Mesendoderm (in vitro differentiated cells): Measurements from ENCODE around the gene FZD4.

Source experiments
- DNase-seq: peaks from one replicate; pipeline ENCODE4 v3.0.0; 2013
- H2AK5ac ChIP-seq: 2 replicates; pipeline ENCODE4 v1.6.1; 2013; ENCODE audit warnings: low read length, inconsistent platforms
- H2BK120ac ChIP-seq: 2 replicates; pipeline ENCODE4 v1.6.1; 2013; ENCODE audit warnings: low read depth, mild to moderate bottlenecking, low read length, moderate library complexity, mixed read lengths
- H2BK15ac ChIP-seq: replicated peaks from 2 replicates; pipeline ENCODE4 v1.6.1; 2013; ENCODE audit warnings: low read depth, mild to moderate bottlenecking, moderate library complexity
- H2BK5ac ChIP-seq: 2 replicates; pipeline ENCODE4 v1.6.1; 2013; ENCODE audit warnings: low read length, inconsistent platforms
- H3K18ac ChIP-seq: 2 replicates; pipeline ENCODE4 v1.6.1; 2013; ENCODE audit warnings: mild to moderate bottlenecking, low read length, mixed read lengths
- H3K23ac ChIP-seq: one replicate; pipeline ENCODE4 v1.6.1; 2013; ENCODE audit warnings: low read length
- H3K27ac ChIP-seq: 2 replicates; pipeline ENCODE4 v1.5.1; 2013; ENCODE audit warnings: low read depth, mild to moderate bottlenecking, inconsistent platforms, low read length, moderate library complexity
- H3K27me3 ChIP-seq: 2 replicates; pipeline ENCODE4 v1.6.1; 2013; ENCODE audit warnings: low read length, control low read depth, mild to moderate bottlenecking, inconsistent platforms; ENCODE audit not compliant: insufficient read depth, poor library complexity
- H3K36me3 ChIP-seq: 2 replicates; pipeline ENCODE4 v1.6.1; 2013; ENCODE audit warnings: low read length, inconsistent platforms; ENCODE audit not compliant: control insufficient read depth, insufficient read depth
- H3K4ac ChIP-seq: one replicate; pipeline ENCODE4 v1.6.1; 2013; ENCODE audit warnings: low read depth, mild to moderate bottlenecking, low read length, moderate library complexity
- H3K4me1 ChIP-seq: 2 replicates; pipeline ENCODE4 v1.6.1; 2013; ENCODE audit warnings: low read depth, low read length, inconsistent platforms; ENCODE audit not compliant: control insufficient read depth
- H3K4me2 ChIP-seq: 2 replicates; pipeline ENCODE4 v1.6.1; 2013; ENCODE audit warnings: low read length
- H3K4me3 ChIP-seq: 2 replicates; pipeline ENCODE4 v1.5.1; 2013; ENCODE audit warnings: mild to moderate bottlenecking, low read length
- H3K56ac ChIP-seq: one replicate; pipeline ENCODE4 v1.6.1; 2013; ENCODE audit warnings: low read length
- H3K79me1 ChIP-seq: 2 replicates; pipeline ENCODE4 v1.6.1; 2013; ENCODE audit warnings: low read length, inconsistent platforms
- H3K79me2 ChIP-seq: 2 replicates; pipeline ENCODE4 v1.6.1; 2013; ENCODE audit warnings: mild to moderate bottlenecking, low read length; ENCODE audit not compliant: control insufficient read depth, insufficient read depth
- H3K9ac ChIP-seq: 2 replicates; pipeline ENCODE4 v1.6.1; 2013; ENCODE audit warnings: low read length, inconsistent platforms
- H4K5ac ChIP-seq: one replicate; pipeline ENCODE4 v1.6.1; 2013; ENCODE audit warnings: low read length
- H4K8ac ChIP-seq: one replicate; pipeline ENCODE4 v1.6.1; 2013; ENCODE audit warnings: low read depth, mild to moderate bottlenecking, control low read depth, low read length, moderate library complexity
- WGBS: extraction: QIAGEN DNeasy Blood & Tissue Kit; methylation state at CpG from one replicate; pipeline ENCODE4 v1.1.7; 2013; ENCODE audit warnings: low lambda C conversion rate, missing lambda C conversion rate; ENCODE audit not compliant: insufficient coverage; ENCODE audit errors: extremely low coverage; 5-methylcytosine and 5-hydroxymethylcytosine counted together

FZD4 gene

GRCh38 chr11:86934582-86934900, 20.7 kb downstream of the FZD4 start:
- DNase-seq, result peak; percentile 61
- no peak overlapping the region for H4K8ac ChIP-seq
- H2AK5ac ChIP-seq, result no peak overlapping the region
- H2BK15ac ChIP-seq, result no peak overlapping the region
- H2BK120ac ChIP-seq, result no peak overlapping the region
- no peak overlapping the region for H4K5ac ChIP-seq
- no peaks in the 10 kb centered on the region for H3K27me3 ChIP-seq
- H3K27ac ChIP-seq, result no peak overlapping the region
- H3K9ac ChIP-seq, result no peak overlapping the region
- peaks cover 2% of the 10 kb centered on the region for H3K4me1 ChIP-seq
- H3K36me3 ChIP-seq, result no peaks in the 10 kb centered on the region
- H3K23ac ChIP-seq, result no peak overlapping the region
- H3K4ac ChIP-seq, result no peak overlapping the region
- no peaks in the 10 kb centered on the region for H3K79me2 ChIP-seq
- H3K4me2 ChIP-seq, result no peak overlapping the region
- H3K56ac ChIP-seq, result no peak overlapping the region
- H3K4me3 ChIP-seq, result no peak overlapping the region
- no peak overlapping the region for H3K18ac ChIP-seq
- no peak overlapping the region for H2BK5ac ChIP-seq
- H3K79me1 ChIP-seq, result no peaks in the 10 kb centered on the region

- Histone ChIP-seq H3K4me1 (peaks cover 2% of the 10 kb centered on the region), H3K27ac (no peak overlapping the region), H4K5ac (no peak overlapping the region)
These were observed 21.2 kb downstream of the FZD4 start for GRCh38 chr11:86933891-86934581.

GRCh38 chr11:86932924-86933875, 22.0 kb downstream of the FZD4 start:
- Histone ChIP-seq H3K79me1 (no peaks in the 10 kb centered on the region), H3K4me3 (no peak overlapping the region), H3K27me3 (no peaks in the 10 kb centered on the region), H3K4me2 (no peak overlapping the region), H3K4ac (no peak overlapping the region), H4K8ac (no peak overlapping the region), H3K36me3 (no peaks in the 10 kb centered on the region), H3K9ac (no peak overlapping the region), H3K56ac (no peak overlapping the region), H2BK120ac (no peak overlapping the region), H2BK5ac (no peak overlapping the region), H3K4me1 (peaks cover 2% of the 10 kb centered on the region), H2AK5ac (no peak overlapping the region), H2BK15ac (no peak overlapping the region), H4K5ac (no peak overlapping the region), H3K79me2 (no peaks in the 10 kb centered on the region), H3K27ac (no peak overlapping the region), H3K23ac (no peak overlapping the region), H3K18ac (no peak overlapping the region)
- no CpG with 5 or more reads among the region's 11 CpGs for WGBS
- no peak for DNase-seq

More at GRCh38 chr11:86933891-86934581, 21.2 kb downstream of the FZD4 start:
- H2BK120ac ChIP-seq, result no peak overlapping the region
- H2AK5ac ChIP-seq, result no peak overlapping the region
- H3K27me3 ChIP-seq, result no peaks in the 10 kb centered on the region
- no peaks in the 10 kb centered on the region for H3K36me3 ChIP-seq
- no peak overlapping the region for H3K4me2 ChIP-seq
- no peak for DNase-seq
- H4K8ac ChIP-seq, result no peak overlapping the region
- no peaks in the 10 kb centered on the region for H3K79me1 ChIP-seq
- no peak overlapping the region for H3K18ac ChIP-seq
- no peak overlapping the region for H3K9ac ChIP-seq
- H3K23ac ChIP-seq, result no peak overlapping the region
- no peak overlapping the region for H3K56ac ChIP-seq
- H3K4ac ChIP-seq, result no peak overlapping the region
- H3K79me2 ChIP-seq, result no peaks in the 10 kb centered on the region
- no peak overlapping the region for H3K4me3 ChIP-seq
- no CpG with 5 or more reads among the region's 7 CpGs for WGBS
- H2BK15ac ChIP-seq, result no peak overlapping the region
- no peak overlapping the region for H2BK5ac ChIP-seq

- Histone ChIP-seq H3K79me2 (no peaks in the 10 kb centered on the region), H3K36me3 (no peaks in the 10 kb centered on the region), H3K27me3 (no peaks in the 10 kb centered on the region), H2BK120ac (no peak overlapping the region), H3K4me2 (no peak overlapping the region), H3K4ac (no peak overlapping the region), H2BK5ac (no peak overlapping the region), H3K27ac (peak overlapping the region; percentile 64), H3K18ac (peak overlapping the region; percentile 63), H3K23ac (no peak overlapping the region), H3K79me1 (no peaks in the 10 kb centered on the region), H4K8ac (no peak overlapping the region), H2AK5ac (no peak overlapping the region), H4K5ac (no peak overlapping the region), H3K9ac (no peak overlapping the region), H2BK15ac (no peak overlapping the region), H3K56ac (peak overlapping the region; percentile 42), H3K4me3 (no peak overlapping the region), H3K4me1 (peaks cover 2% of the 10 kb centered on the region)
- DNase-seq, result no peak
- WGBS, result no CpG with 5 or more reads among the region's 1 CpG
These were observed 23.0 kb downstream of the FZD4 start for GRCh38 chr11:86932259-86932585.

GRCh38 chr11:86931548-86932258, 23.5 kb downstream of the FZD4 start:
- Histone ChIP-seq H4K8ac (no peak overlapping the region), H2BK120ac (no peak overlapping the region), H3K27ac (no peak overlapping the region), H2BK5ac (no peak overlapping the region), H3K4me2 (no peak overlapping the region), H3K4ac (no peak overlapping the region), H3K23ac (no peak overlapping the region), H3K9ac (no peak overlapping the region), H2BK15ac (no peak overlapping the region), H3K79me1 (no peaks in the 10 kb centered on the region), H3K27me3 (no peaks in the 10 kb centered on the region), H3K18ac (peak overlapping the region; percentile 63), H2AK5ac (no peak overlapping the region), H3K4me3 (no peak overlapping the region), H3K56ac (no peak overlapping the region), H4K5ac (no peak overlapping the region), H3K79me2 (no peaks in the 10 kb centered on the region), H3K36me3 (no peaks in the 10 kb centered on the region), H3K4me1 (peaks cover 2% of the 10 kb centered on the region)
- WGBS, result no CpG with 5 or more reads among the region's 8 CpGs
- peak; percentile 80 for DNase-seq
